HG03097 (cell line): ENCODE results near the gene BCKDK.
A peak's percentile ranks its signal among the peaks of the same experiment; 100 is the strongest.

Experiments used
- ATAC-seq: cut with Tn5 transposase; IDR thresholded peaks from one replicate; pipeline ENCODE4 v1.9.1; 2021; ENCODE audit not compliant: unreplicated experiment, low FRiP score

BCKDK gene

GRCh38 chr16:31108035-31108793, at the start of gene BCKDK:
Gene BCKDK, plus strand, starts transcription at chr16:31108386. Its CDS starts 838 bp downstream, at chr16:31109224.
- peak; percentile 68 for ATAC-seq

- no peak for ATAC-seq
Observed at GRCh38 chr16:31061126-31061812, 46.9 kb upstream of the BCKDK start.

GRCh38 chr16:31061813-31062440, 46.3 kb upstream of the BCKDK start:
- no peak for ATAC-seq

GRCh38 chr16:31063495-31063842, 44.7 kb upstream of the BCKDK start:
- ATAC-seq = no peak

- no peak for ATAC-seq
Observed at GRCh38 chr16:31063843-31064611, 44.2 kb upstream of the BCKDK start.

- no peak for ATAC-seq
Observed at GRCh38 chr16:31064882-31065461, 43.2 kb upstream of the BCKDK start.

GRCh38 chr16:31067342-31067741, 40.8 kb upstream of the BCKDK start:
- no peak for ATAC-seq

GRCh38 chr16:31071861-31072260, 36.3 kb upstream of the BCKDK start:
- no peak for ATAC-seq

- no peak for ATAC-seq
Observed at GRCh38 chr16:31072540-31073141, 35.5 kb upstream of the BCKDK start.

- ATAC-seq = peak; percentile 53
Observed at GRCh38 chr16:31073142-31073969, 34.8 kb upstream of the BCKDK start.

GRCh38 chr16:31073970-31074813, 34.0 kb upstream of the BCKDK start, which contains the start of the genes ZNF646 and ZNF668:
Gene ZNF646, plus strand, starts transcription at chr16:31074422. Its CDS starts 1,903 bp downstream, at chr16:31076325.
Gene ZNF668, minus strand, starts transcription at chr16:31074240. Its CDS starts 9,781 bp downstream, at chr16:31064459.
- ATAC-seq = peak; percentile 59

GRCh38 chr16:31074814-31075183, 33.4 kb upstream of the BCKDK start:
- ATAC-seq = no peak

- no peak for ATAC-seq
Observed at GRCh38 chr16:31076319-31076718, 31.9 kb upstream of the BCKDK start.

GRCh38 chr16:31077024-31077423, 31.2 kb upstream of the BCKDK start:
- ATAC-seq = no peak

- ATAC-seq = no peak
Observed at GRCh38 chr16:31077592-31078396, 30.4 kb upstream of the BCKDK start.

GRCh38 chr16:31078597-31079341, 29.4 kb upstream of the BCKDK start:
- no peak for ATAC-seq
